ENCODE measurements around the gene PYY. TPM values are rescaled to one million over a fixed set of nuclear protein-coding genes. Genes with fewer than 3 reads are reported as not detected.
"Not testable (repeated sequence)": the region's sequence is repeated elsewhere in the genome, so short reads cannot be mapped to it uniquely, and the experiment has no call there.

The PYY gene
- total RNA-seq, 3 donors from 2014 or later = 22.0 to 141 (median 55.4) TPM

DNA sequence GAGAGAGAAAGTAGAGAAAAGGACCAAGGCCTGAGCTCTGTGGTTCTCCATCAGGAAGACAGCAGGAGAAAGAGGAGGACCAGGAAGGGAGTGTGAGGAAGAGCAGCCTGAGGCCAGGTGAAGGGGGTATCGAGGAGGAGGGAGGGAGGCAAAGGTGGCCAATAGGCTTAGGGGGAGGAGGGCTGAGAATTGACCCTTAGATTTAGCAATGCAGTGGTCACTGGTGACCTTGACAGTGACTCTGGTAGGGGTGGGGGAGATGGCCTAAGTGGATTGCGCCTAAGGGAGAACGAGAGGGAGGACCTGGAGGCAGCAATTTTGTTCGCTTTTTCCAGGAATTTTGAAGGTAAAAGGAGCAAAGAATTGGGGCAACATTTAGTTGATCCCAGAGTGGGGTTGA, 45.3 kb upstream of the PYY start:
- TF ChIP-seq, protein P1, sequence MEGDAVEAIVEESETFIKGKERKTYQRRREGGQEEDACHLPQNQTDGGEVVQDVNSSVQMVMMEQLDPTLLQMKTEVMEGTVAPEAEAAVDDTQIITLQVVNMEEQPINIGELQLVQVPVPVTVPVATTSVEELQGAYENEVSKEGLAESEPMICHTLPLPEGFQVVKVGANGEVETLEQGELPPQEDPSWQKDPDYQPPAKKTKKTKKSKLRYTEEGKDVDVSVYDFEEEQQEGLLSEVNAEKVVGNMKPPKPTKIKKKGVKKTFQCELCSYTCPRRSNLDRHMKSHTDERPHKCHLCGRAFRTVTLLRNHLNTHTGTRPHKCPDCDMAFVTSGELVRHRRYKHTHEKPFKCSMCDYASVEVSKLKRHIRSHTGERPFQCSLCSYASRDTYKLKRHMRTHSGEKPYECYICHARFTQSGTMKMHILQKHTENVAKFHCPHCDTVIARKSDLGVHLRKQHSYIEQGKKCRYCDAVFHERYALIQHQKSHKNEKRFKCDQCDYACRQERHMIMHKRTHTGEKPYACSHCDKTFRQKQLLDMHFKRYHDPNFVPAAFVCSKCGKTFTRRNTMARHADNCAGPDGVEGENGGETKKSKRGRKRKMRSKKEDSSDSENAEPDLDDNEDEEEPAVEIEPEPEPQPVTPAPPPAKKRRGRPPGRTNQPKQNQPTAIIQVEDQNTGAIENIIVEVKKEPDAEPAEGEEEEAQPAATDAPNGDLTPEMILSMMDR (IDR thresholded peaks at IDR 0.05) = no peak
- Histone ChIP-seq H3K9me3 (no peaks in the 10 kb centered on the region), H3K4me1 (ENCODE audit: low read depth) (no peaks in the 10 kb centered on the region), H3K4me3 (no peak overlapping the region), H3K36me3 (ENCODE audit: low read depth) (no peaks in the 10 kb centered on the region)
- no peak for DNase-seq
- ATAC-seq = no peak
- intact Hi-C loops (cut with DNase I, micrococcal nuclease) = loop anchor here in 1 of 2 donors (10.0 kb wide), 1 partner anchor 54 kb away; the partner anchor contains the start of gene PPY

DNA sequence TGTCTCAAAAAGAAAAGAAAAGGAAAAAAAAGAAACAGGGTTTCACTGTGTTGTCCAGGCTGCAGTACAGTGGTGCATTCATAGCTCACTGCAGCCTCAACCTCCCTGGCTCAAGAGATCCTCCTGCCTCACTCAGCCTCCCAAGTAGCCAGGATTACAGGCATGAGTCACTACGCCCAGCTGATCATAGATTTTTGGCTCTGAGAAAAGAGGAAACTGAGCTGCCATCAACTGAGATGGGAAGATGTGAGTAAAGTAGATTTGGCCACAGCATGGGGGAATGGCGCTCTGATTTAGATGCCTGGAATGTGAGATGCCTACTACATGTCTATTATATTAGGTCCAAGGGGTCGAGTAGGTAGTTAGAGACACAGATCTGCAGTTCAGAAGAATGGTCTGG, 44.8 kb upstream of the PYY start:
- DNase-seq (no peak), ATAC-seq (no peak)
- TF ChIP-seq, protein P1 (IDR thresholded peaks at IDR 0.05) = no peak
- intact Hi-C loops (cut with DNase I, micrococcal nuclease) = loop anchor here in 1 of 2 donors (10.0 kb wide), 1 partner anchor 54 kb away; the partner anchor contains the start of gene PPY
- no peaks in the 10 kb centered on the region for H3K36me3 ChIP-seq (ENCODE audit: low read depth)
- no peak overlapping the region for H3K4me3 ChIP-seq
- no peaks in the 10 kb centered on the region for H3K4me1 ChIP-seq (ENCODE audit: low read depth)
- no peaks in the 10 kb centered on the region for H3K9me3 ChIP-seq

- not testable (repeated sequence) for H3K4me1 ChIP-seq (ENCODE audit: low read depth); H3K9me3 ChIP-seq; H3K36me3 ChIP-seq (ENCODE audit: low read depth); ATAC-seq; H3K4me3 ChIP-seq
- intact Hi-C loops (cut with DNase I, micrococcal nuclease) = loop anchor here in 1 of 2 donors (10.0 kb wide), 1 partner anchor 52 kb away; the partner anchor contains the start of gene PPY
- peak in 1 of 3 donors; percentile 25 for DNase-seq
Observed at GRCh38 chr17:43997180-43997579, 43.4 kb upstream of the PYY start.

GRCh38 chr17:43995150-43995471, 41.4 kb upstream of the PYY start:
- Histone ChIP-seq H3K4me3 (no peak overlapping the region), H3K4me1 (ENCODE audit: low read depth) (no peaks in the 10 kb centered on the region), H3K36me3 (ENCODE audit: low read depth) (no peaks in the 10 kb centered on the region), H3K9me3 (no peaks in the 10 kb centered on the region)
- intact Hi-C loops (cut with DNase I, micrococcal nuclease) = loop anchor here (2.0 to 10.0 kb wide), 2 partner anchors 50 kb away; partner anchors contain the start of gene PPY (in 1 of the 2)
- TF ChIP-seq, protein P1 (IDR thresholded peaks at IDR 0.05) = no peak
- DNase-seq (no peak), ATAC-seq (no peak)

GRCh38 chr17:43994272-43995149, 40.8 kb upstream of the PYY start:
- H3K4me3 ChIP-seq = no peak overlapping the region

More at GRCh38 chr17:43994272-43995149, 40.8 kb upstream of the PYY start:
- Histone ChIP-seq H3K4me1 (ENCODE audit: low read depth) (no peaks in the 10 kb centered on the region), H3K36me3 (ENCODE audit: low read depth) (no peaks in the 10 kb centered on the region), H3K9me3 (no peaks in the 10 kb centered on the region)
- TF ChIP-seq, protein P1 (IDR thresholded peaks at IDR 0.05) = peak; percentile 56
- intact Hi-C loops (cut with DNase I, micrococcal nuclease) = loop anchor here (2.0 to 10.0 kb wide), 2 partner anchors 50 kb away; partner anchors contain the start of gene PPY (in 1 of the 2)
- ATAC-seq (peak; percentile 82), DNase-seq (peak; percentile 54 to 67 (median 57))

All from mucosa of descending colon (tissue), 3 donors.